Measurements from ENCODE around the gene GPR55. TPM values are rescaled to one million over a fixed set of nuclear protein-coding genes. Genes with fewer than 3 reads are reported as not detected.

The GPR55 gene
- total RNA-seq (under 1 TPM in 1 of 5 donors, not detected in 4; 0.37 TPM), polyA plus RNA-seq (under 1 TPM in 2 of 3 donors, not detected in 1; 0.13 to 0.19 TPM)
- long read RNA-seq, donor 1, result 0 reads
- long read RNA-seq, donor 2, result 0 reads
- long read RNA-seq, donor 3, result 0 reads
- long read RNA-seq, donor 4, result 0 reads
- long read RNA-seq, donor 5, result 0 reads
- long read RNA-seq, donor 6, result 0 reads
- long read RNA-seq, donor 7, result 0 reads
- long read RNA-seq, donor 8, result 0 reads
- long read RNA-seq, donor 9, result 0 reads
- long read RNA-seq, donor 10, result 0 reads

- Histone ChIP-seq H3K36me3 (no peaks in the 10 kb centered on the region), H3K4me3 (peak within 1 kb of the TSS in 3 of 4 donors; percentile 9 to 26 (median 13)), H3K27me3 (peaks cover 0 to 26% (median 0%) of the 10 kb centered on the region in 3 donors), H3K9me3 (no peaks in the 10 kb centered on the region), H3K27ac (peak within 1 kb of the TSS in 1 of 5 donors; percentile 4), H3K4me1 (no peaks in the 10 kb centered on the region)
- peak in 1 of 2 donors; percentile 24 for DNase-seq
- peak in 1 of 7 experiments; percentile 10 for TF ChIP-seq CTCF (IDR thresholded peaks at IDR 0.05)
- no peak for TF ChIP-seq POLR2AphosphoS5 (IDR thresholded peaks at IDR 0.05)
- 58 to 69% (median 64%) methylated on average over 19 to 26 of the region's 26 CpGs for WGBS, 5 donors
- intact Hi-C loops (cut with DNase I; ENCODE audit: low total_unique reads), result no loop called here
Observed at GRCh38 chr2:230924470-230925341, at the start of gene GPR55. GPR55 (minus strand) TSS chr2:230925242; CDS start chr2:230910962, 14,280 bp downstream.

GRCh38 chr2:230974096-230974913 is 49.3 kb upstream of the GPR55 start:
- intact Hi-C loops (cut with DNase I; ENCODE audit: low total_unique reads), result no loop called here
- H3K27ac ChIP-seq, result no peak overlapping the region
- WGBS, 5 donors, result 74 to 82% (median 79%) methylated on average over 17 of the region's 17 CpGs
- no peaks in the 10 kb centered on the region for H3K36me3 ChIP-seq
- no peak for TF ChIP-seq EP300 (IDR thresholded peaks at IDR 0.05)
- no peak for TF ChIP-seq POLR2A (IDR thresholded peaks at IDR 0.05)
- TF ChIP-seq CTCF (IDR thresholded peaks at IDR 0.05), result no peak
- TF ChIP-seq POLR2AphosphoS5 (IDR thresholded peaks at IDR 0.05), result no peak
- no peaks in the 10 kb centered on the region for H3K4me1 ChIP-seq
- peak in 1 of 2 donors; percentile 36 for DNase-seq
- H3K9me3 ChIP-seq, result no peaks in the 10 kb centered on the region
- H3K27me3 ChIP-seq, result peaks cover 0 to 8% (median 0%) of the 10 kb centered on the region in 3 donors
- no peak overlapping the region for H3K4me3 ChIP-seq

GRCh38 chr2:230972046-230972445 is 47.0 kb upstream of the GPR55 start:
- Histone ChIP-seq H3K27ac (no peak overlapping the region), H3K36me3 (no peaks in the 10 kb centered on the region), H3K4me3 (no peak overlapping the region), H3K4me1 (no peaks in the 10 kb centered on the region), H3K27me3 (peaks cover 0 to 8% (median 0%) of the 10 kb centered on the region in 3 donors), H3K9me3 (no peaks in the 10 kb centered on the region)
- WGBS, 5 donors, result 70 to 82% (median 78%) methylated on average over 5 of the region's 5 CpGs
- no peak for DNase-seq
- intact Hi-C loops (cut with DNase I; ENCODE audit: low total_unique reads), result no loop called here
- TF ChIP-seq POLR2A (IDR thresholded peaks at IDR 0.05), result no peak

GRCh38 chr2:230969659-230970015 is 44.6 kb upstream of the GPR55 start:
- peak overlapping the region in 1 of 5 donors; percentile 36 for H3K27ac ChIP-seq
- DNase-seq, result no peak
- H3K4me3 ChIP-seq, result peak overlapping the region in 2 of 4 donors; percentile 26 to 30
- H3K36me3 ChIP-seq, result no peaks in the 10 kb centered on the region
- no peak for TF ChIP-seq CTCF (IDR thresholded peaks at IDR 0.05)
- TF ChIP-seq POLR2AphosphoS5 (IDR thresholded peaks at IDR 0.05), result no peak
- TF ChIP-seq EP300 (IDR thresholded peaks at IDR 0.05), result no peak
- no peak for TF ChIP-seq POLR2A (IDR thresholded peaks at IDR 0.05)
- intact Hi-C loops (cut with DNase I; ENCODE audit: low total_unique reads), result no loop called here
- WGBS, 5 donors, result 47 to 67% (median 55%) methylated on average over 2 of the region's 2 CpGs
- no peaks in the 10 kb centered on the region for H3K9me3 ChIP-seq
- peaks cover 0 to 2% (median 0%) of the 10 kb centered on the region in 3 donors for H3K27me3 ChIP-seq
- no peaks in the 10 kb centered on the region for H3K4me1 ChIP-seq

All from stomach (tissue), 19 donors.